Measurements from ENCODE around the gene EHD4.
A peak's percentile ranks its signal among the peaks of the same experiment; 100 is the strongest.

Gene EHD4

DNA sequence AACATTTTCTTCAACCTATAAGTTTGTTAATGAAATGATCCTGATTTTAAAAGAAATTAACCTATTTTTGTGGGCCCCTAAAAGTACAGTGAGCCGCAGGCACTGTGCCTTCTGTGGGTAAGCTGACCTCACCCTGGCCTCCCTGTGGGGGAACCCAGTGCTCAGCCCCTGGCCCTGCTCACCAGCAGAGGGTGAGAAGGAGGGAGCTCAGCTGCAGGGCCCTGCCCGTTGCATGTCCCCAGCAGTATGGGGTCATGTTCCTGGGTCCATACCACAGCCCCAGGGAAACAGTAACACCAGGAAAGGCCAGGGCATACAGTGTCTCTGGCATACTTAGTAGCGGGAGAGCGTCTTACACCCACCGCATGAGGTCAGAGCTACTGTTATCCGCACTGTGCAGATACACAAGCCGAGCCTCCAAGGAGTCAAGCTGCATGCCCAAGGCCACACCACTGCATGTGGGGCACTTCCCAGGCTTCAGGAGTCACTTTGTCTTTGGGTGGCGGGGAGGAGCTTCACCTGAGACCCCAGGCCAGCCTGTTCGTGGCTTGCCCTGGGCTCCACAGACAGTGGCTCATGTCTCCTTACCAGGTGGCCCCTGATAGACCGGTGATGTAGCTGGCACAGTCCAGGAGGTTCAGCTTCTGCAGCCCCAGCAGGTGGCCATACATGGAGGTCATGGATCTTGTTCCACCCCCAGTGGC is 22.6 kb upstream of the EHD4 start:
- DNase-seq: no peak

DNA sequence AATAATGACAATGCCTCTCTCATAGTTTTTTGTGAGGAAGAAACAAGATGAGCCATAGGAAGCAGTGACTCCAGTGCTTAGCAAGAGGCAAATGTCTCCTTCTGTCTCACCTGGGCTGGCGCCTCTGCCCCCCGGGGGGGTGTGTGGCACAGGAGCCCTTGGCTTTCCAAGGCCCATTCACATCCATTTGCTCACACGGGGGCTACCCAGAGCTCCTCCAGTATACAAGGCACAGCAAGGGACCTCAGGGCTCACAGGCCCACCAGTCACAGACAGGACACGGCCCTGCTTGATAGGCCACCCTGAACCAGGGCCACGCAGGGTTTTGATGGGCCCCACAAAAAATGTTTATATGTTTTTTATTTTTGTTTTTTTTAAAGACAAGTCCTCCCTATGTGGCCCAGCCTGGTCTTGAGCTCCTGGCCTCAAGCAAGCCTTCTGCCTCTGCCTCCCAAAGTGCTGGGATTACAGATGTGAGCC is 21.9 kb upstream of the EHD4 start:
- no peak for DNase-seq

DNA sequence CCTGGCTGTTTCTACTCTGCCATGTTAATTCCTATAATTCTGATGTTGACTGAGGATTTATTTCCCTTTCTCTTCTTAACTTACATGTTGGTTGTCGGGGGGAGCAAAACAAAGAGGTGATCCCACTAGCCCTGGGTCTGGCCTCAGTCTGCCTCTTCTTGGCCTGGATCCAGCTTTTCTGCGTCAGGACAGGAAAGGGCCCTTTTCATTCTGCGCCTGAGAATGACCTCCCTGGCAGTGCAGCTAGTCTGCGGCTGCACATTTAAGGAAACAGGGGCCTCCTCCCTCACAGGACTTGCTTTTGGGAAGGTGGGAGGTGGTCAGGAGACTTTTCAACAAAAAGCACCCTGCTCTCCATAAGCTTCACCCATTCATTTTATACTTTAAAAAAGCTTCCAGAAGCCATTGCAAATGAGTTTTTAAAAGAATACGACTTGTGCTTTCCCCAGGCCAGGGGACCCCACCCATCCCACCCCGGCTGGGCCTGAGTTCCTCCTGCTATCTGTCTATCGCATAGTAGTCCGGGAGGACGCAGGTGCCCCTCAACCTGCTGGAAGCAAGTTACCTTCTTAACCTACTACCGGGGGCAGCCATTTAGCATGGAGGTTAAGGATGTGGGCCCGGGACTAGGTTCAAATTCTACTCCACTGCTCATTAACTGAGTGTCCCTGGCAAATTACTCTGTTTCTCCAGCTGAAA is 21.3 kb upstream of the EHD4 start:
- DNase-seq: no peak

DNA sequence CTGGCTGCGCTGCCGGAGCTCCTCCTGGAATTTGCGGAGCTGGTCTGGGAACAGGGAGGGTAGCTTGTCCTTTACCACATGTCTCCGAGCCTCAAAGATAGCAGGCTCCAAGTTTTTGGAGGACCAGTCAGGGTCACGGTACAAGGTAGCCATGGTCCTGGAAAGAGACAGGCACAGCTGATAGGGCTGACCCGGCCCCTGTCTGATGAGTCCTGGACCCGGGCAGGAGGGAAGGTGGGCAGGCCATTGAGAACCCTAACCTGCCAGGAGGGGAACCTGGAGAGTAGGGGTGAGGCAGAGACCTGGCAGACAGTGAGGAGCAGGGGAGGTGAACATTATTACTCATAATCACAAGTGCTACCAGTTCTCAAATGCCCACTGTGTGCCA is 20.4 kb upstream of the EHD4 start:
- no peak for DNase-seq

DNA sequence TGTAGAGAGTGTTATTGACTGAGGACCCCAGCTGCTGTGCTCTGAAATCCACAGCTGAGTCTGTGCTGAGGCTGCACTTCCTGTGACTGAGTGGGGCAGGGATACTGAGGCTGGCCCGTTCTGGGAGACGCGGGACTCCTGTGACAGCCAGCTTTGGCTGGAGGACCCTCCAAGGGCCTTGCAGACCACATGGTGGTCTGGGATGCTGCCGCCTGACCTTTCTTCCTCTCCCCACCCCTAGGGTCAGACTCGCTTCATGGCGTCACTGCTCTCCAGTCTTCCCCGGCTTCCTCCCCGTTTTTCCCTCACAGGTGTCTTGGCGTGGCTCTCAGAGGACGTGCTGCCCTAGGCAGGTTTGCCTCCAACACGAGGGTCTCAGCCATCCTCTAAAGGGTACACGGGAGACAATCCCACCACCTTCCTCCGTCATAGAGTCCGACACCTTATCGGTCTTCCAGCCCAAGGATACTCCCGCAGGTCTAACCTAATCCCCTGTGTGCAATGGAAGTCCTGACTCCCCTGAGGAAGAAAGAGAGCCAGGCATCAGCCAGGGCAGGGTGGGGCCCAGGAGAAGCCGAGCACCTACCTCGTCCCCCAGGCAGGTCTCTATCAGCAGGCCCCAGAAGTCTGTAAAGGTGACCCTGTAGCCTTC is 19.9 kb upstream of the EHD4 start:
- no peak for DNase-seq

DNA sequence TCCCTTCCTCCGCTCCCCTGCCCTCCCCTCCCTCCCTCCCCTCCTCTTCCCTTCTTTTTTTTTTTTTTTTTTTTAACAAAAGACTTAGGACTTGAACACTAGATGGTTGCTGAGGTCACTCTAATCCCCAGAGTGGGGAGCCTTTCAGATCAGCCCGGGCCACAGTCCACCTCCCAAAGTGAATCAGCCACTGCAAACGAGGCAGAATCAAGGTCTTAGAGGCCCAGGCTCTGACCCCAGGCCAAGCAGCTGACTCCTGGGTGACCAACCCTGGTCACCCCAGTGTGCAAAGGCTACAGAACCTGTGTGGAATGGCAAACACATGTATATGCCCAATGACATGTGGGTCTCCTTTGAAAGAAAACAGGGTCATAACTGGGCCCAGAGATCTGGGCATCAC is 18.3 kb upstream of the EHD4 start:
- DNase-seq: no peak

DNA sequence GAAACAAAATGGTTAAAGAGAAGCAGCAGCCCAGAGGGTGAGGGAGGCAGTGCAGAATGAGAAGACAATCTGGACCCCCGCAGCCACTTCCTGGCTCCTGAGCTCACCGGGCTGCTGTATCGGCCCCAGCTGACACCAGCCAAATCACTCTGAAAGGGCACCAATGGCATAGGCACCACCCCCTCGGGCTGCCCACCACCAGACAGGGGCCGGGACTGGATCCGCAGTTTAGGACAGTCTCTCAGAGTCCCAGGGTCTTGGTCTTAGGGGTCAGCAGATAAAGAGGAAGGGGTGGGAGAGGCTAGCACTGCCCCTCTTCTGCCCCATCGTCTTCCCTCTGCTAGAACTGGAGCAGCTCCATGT is 17.9 kb upstream of the EHD4 start:
- DNase-seq: no peak

DNA sequence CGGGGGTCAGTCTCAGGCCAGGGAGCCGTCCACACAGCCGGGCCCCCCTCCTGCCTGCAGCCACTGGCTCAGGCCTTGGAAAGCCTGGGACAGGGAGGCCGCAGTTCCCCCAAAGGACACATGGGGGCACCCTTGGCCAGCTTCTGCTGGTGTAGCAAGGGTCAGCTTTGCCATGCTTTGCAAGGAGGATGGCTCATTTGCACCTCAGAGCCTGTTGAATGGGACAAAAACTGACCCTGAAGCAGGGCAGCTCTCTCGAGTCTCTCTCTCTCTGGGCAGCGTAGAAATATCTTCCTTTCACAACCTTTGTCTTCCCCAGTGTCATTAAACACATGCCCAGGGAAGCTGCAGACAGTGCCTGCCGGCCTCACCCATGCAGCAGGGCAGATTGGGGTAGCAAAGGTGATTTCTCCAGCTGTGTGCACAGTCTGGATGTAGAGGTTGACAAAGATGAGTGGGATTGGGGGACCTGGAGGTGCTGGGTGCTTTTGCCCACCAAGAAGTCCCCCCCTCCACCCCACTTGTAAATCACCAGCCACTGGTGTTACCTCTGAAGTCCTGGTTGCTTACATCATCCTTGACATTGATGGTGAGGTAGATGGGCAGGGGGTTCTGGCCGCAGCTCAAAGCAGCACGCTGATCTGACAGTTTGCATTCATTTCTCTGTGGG is 17.4 kb upstream of the EHD4 start:
- peak; percentile 83 for DNase-seq

DNA sequence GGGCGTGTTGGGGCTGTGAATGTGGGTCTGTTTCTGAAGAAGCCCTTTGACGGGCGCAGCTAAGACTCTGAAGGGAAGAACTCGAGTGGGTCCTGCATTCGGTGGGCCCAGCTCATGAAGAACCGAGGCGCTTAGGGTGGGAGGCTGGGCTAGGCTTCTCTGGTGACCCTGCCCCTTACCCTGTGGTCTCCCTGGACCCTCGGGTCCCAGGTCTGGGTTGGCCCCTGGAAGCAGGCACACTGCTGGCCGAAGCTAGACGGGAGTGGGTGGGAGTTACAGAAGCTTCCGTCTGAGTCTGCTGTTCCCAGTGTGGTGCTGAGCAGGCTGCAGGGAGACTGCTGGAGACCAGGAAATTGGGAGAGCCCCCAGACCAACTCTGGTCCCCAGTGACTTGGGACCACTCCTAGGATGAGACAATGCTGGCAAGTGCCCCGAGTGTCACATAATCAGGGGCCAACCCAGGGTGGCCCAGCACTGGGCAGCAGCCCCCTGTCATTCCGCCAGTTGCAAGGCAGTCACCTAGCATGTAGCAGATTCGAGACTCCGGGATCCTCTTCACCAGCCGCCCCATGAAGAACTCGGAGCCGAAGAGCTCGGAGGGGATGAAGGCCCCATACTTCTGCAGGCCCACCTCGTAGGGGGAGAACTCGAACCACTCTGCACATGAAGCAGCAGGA is 16.7 kb upstream of the EHD4 start:
- DNase-seq: no peak

DNA sequence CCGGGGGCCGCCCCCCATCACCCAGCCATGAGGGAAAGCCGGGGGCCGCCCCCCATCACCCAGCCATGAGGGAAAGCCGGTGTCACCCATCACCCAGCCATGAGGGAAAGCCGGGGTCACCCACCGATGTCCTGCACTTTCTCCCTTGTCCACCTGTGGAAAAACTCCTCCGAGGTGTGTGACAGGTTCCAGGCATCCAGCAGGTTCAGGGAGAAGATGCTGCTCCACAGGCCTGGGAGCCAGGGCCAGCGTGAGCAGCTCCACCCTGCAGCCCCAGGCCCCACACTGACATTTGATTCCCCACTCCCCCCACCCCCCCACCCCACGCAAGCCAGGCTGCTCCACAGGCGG is 15.5 kb upstream of the EHD4 start:
- no peak for DNase-seq

DNA sequence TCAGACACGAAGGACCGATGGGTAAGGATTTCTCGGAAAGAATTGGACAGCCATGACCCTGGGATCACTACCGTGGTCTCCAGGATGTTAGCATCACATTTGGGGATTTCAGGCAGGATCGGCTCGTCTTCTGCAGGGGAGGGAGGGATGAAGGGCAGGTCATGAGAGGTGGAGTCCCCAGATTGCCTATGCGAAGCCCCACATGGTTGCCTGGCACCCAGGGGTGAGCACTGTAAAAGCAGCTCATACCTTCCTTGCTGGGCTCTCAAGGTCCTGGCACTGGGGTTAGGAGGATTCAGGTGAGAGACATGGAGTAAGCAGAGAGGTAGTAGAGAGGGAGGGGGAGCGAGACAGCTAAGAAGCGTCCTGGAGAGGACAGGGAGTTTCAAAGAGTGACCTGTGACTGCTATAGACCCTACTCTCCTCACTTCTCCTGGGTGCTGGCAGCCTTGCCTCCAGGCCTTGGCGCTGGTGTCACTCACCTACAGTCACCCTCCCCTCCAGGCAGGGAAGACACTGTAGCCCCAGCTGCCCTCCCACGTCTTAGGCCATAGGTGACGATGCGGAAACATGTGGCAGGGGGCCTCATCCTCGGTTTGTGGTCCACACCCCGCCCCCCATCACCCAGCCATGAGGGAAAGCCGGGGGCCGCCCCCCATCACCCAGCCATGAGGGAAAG is 15.0 kb upstream of the EHD4 start:
- no peak for DNase-seq

DNA sequence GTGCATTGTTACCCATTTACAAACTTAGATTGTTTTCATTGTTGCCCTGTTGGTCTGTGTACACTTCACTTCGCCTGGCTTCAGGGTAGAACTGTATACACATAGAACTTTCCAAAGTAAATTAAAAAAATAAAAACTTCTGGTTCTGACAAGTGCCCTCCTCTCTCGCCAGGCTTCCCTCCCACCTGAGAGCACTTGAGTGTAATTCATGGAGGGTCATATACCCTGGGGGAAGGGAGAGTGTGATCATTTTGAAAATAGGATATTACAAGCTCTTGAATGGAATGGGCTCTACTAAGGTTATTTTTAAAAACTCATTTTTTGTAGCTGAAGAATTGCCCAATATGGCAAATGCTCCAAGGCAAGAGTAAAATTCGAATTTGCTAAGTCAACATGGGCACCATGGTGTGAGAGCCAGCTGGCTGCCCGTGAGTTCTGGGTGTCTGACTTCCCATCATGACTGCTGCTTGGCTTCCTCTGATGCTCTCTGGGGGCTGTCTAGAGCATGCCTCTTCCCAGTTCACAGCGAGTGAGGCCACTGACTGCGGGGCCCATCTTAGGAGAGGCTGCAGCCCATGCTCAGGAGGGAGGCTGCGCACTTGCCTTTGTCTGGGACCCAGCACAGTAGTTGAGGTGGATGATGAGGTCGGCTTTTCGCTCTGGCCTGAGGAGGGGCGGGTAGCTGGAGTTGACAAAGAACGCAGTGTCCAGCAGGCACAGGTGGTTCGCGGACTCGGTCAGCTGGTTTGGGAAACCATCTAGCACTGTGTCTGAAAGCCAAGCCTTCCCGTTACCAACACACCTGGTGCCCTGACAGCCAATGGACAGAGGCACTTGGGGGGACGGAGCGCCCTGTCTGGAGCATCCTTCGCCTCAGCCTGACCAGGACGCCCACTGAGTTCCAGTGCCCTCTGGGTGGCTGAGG is 13.1 kb upstream of the EHD4 start:
- DNase-seq: no peak

DNA sequence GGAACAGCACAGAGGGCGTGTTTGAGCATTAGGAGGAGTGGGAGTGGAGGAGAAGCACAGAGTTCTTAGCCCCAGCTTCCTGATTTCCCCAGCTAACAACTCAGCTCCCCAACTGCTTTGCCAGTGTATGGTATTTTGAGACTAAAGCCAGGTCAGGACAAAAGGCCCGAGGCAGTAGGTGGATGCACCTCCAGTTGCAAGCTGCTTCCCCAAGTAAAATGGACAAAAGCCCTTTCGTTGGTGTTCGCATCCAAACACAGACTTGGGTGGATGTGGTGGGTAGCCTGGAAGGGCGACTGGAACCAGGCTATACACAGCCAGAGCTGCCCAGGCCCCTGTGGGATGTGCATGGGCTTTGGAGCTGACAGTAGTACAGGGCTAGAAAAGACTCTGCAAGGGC is 12.3 kb upstream of the EHD4 start:
- DNase-seq: no peak

DNA sequence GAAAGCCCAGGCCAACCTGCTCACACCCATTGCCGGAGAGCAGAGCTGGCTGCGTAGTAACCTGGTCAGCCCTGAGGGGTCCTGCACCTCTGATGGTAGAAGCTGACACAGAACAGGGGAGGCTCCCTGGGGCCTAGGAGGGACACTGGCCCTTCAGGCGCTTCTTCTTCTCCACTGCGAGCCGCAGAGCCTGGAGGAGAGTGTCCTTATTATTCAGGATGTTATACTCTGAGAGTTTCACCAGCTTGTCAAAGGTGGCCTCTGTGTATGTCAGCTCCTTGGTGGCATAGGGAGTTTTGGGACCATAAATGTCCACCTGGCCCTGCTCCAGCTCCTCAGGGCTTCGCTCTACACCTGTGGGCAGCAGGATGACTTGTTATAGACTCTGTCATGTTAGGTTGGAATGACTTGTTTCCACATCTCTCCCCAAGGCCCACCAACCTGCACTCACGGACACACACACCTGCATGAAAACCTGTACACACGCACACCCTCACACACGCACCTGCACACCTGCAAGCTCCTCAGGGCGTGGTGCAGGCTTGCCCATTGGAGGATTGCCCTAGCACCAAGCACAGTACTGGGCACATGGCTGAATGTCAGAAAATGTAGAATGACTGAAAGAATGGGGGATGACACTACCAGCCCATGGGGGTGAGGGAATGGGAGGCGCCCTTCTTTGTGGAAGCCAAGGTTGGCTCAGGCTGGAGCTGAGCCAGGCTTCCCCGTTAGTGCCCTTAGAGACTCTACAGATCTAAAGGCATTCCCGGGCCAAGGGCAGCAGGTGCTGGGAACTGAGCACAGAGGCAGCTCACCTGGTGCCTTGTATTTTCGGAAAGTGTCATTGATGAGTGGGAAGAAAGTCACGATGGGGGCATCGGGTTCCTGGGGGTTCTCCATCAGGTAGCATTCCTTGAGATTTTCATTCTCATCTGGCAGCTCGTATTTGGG is 11.5 kb upstream of the EHD4 start:
- DNase-seq: no peak

DNA sequence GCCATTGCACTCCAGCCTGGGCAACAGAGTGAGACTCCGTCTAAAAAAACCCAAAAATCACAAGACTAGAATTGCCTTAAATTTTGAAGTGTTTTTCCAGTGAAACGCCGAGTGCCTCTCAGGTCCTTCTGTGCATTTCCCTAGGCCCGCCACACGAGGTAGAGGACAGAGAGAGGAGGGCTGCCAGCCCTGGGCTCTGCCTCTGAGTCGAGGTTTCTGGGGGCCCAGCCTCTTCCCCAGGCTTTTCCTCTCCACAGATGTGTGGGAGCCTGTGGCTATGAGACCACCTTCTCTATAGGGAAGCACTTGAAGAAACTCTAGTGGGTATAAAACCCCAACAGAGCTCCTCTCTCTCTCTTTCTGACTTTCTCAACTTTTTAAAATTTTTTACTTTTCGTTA is 10.9 kb upstream of the EHD4 start:
- DNase-seq: no peak

DNA sequence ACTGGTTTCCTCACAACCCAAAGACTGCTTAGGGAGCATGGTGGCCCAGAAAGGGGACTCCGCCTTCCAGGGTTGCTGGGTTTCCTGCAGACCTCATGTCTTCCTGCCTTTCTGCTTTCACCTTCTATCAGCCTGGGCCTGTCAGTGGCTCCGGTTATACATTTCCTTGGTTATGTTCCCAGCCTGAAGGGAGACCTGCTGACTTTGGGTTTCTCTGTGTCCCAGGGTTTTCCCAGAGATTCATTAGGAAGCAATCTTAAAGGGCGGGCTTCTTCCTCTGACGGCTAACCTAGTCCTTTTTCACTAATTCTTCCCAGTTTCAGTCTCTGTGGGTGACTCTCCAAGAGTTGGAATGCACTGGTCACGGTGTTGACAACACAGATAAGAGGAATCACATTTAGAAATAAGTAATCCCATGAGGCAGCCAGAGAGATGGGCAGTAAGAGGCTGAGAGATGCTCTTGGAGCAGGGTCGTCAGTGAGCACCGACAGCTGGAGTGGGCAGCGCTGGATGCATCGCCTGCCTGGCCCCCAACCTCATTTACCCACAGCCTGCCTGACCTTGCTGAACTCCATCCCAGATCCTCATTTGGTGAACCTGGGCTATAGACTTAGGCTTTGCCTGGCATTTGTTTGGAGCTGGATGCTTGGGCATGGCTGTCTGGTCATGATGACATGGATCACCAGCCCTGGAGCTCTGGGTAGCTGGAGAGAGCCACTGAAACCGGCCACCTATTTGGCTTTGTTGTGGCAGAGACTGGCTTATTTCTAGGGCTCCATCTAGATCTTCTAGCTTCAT is 10.0 kb upstream of the EHD4 start:
- DNase-seq: no peak

DNA sequence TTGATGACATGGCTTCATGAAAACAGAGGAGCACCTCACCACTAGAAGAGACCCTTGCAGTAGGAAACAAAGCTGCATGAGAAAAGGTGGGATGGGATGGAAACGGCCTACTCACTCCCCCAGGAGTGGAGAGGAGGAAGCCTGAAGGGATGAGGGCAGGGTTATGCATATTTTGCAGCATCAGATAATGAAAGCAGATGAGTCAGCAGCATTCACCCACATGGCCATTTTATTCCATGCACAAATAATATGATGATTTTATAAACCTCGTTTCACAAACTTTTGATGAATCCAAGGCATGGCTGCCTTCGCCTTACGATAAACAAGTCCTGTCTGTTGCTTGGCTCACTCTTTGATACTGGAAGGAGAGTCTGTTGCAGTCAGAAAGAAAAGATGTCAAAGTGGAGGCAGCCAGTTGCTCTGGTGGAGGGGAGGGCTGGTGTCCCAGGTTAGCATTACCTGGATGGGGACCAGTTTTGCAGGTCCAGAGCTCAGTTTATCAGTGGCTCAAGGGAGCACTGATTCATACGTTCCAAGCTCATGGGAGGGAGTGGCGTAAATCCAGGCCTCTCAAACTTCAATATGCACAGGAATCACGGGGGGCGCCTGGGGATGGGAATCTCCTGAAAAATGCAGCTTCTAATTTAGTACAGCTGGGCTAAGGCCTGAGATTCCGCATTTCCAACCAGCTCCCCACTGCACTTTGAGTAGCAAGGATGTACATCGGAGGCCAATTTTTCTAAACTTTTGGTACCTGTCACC is 9.2 kb upstream of the EHD4 start:
- DNase-seq: no peak

DNA sequence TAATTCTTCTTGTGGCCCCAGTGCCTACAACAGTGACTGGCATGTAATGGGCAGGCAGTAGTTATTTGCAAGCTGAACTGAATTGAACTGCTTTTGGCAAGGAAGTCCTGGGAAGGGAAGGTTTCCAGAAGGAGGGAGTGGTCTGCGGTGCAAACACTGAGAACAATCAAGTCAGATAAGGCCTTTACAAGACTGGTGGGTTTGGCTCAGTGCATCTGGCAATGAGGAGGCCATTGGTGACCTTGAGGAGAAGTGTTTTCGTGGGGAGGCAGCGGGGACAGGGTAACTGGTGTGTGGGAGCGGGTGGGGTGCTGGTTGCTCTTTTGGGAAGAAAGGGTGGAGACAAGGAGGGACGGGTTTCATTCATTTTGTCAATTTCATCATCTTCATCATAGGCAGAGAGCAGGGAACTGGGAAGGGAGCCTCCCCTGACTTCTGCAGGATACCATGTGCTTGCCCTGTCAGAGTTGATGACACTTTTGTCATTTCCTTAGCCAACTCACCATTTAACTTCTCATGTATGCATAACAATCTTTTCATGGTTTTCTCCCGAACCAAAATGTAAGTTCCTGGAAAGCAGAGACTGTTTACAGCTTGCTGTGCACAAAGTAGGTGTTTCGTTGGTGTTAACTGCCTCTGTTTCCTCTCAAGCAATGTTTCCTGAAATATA is 8.4 kb upstream of the EHD4 start:
- DNase-seq: no peak
